ENCODE measurements around the gene SLC24A3.

GRCh38 chr20:19207541-19207940 is 4.9 kb upstream of the SLC24A3 start:
- TF ChIP-seq, protein P1, sequence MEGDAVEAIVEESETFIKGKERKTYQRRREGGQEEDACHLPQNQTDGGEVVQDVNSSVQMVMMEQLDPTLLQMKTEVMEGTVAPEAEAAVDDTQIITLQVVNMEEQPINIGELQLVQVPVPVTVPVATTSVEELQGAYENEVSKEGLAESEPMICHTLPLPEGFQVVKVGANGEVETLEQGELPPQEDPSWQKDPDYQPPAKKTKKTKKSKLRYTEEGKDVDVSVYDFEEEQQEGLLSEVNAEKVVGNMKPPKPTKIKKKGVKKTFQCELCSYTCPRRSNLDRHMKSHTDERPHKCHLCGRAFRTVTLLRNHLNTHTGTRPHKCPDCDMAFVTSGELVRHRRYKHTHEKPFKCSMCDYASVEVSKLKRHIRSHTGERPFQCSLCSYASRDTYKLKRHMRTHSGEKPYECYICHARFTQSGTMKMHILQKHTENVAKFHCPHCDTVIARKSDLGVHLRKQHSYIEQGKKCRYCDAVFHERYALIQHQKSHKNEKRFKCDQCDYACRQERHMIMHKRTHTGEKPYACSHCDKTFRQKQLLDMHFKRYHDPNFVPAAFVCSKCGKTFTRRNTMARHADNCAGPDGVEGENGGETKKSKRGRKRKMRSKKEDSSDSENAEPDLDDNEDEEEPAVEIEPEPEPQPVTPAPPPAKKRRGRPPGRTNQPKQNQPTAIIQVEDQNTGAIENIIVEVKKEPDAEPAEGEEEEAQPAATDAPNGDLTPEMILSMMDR (IDR thresholded peaks at IDR 0.05) = no peak
- no peak for TF ChIP-seq ZFX (IDR thresholded peaks at IDR 0.05; ENCODE audit: borderline replicate concordance)
